Type B pancreatic cell (in vitro differentiated cells): ENCODE measurements around the gene CMTM3. TPM values are rescaled to one million over a fixed set of nuclear protein-coding genes. Genes with fewer than 3 reads are reported as not detected.

Source experiments
- DNase-seq: peaks from one replicate; pipeline ENCODE4 v3.0.0; 2021; ENCODE audit warnings: mixed read lengths; ENCODE audit not compliant: unreplicated experiment; ENCODE audit errors: extremely low spot score
- H3K27ac Mint-ChIP-seq: 2 replicates; pipeline ENCODE4 v1.8.0; 2021; ENCODE audit warnings: mild to moderate bottlenecking, mixed read lengths
- H3K27me3 Mint-ChIP-seq: 2 replicates; pipeline ENCODE4 v1.8.0; 2021; ENCODE audit warnings: mixed read lengths
- H3K36me3 Mint-ChIP-seq: 2 replicates; pipeline ENCODE4 v1.8.0; 2021; ENCODE audit warnings: mixed read lengths
- H3K4me1 Mint-ChIP-seq: one replicate; pipeline ENCODE4 v1.8.0; 2021; ENCODE audit warnings: mixed read lengths; ENCODE audit not compliant: unreplicated experiment
- H3K4me3 Mint-ChIP-seq: 2 replicates; pipeline ENCODE4 v1.8.0; 2021; ENCODE audit warnings: mild to moderate bottlenecking, mixed read lengths
- H3K9me3 Mint-ChIP-seq: 2 replicates; pipeline ENCODE4 v1.8.0; 2021; ENCODE audit warnings: mixed read lengths
- CTCF ChIP-seq: fragments of 200-600 bp; sonication (generic); conservative IDR thresholded peaks from 2 replicates; pipeline ENCODE4 v1.5.0; 2021; ENCODE audit warnings: antibody characterized with exemption, mild to moderate bottlenecking
- total RNA-seq: library from RNA; stranded (reverse); gene quantifications from 2 replicates; pipeline ENCODE4 v1.2.1, GENCODE V29; 2021; ENCODE audit warnings: low replicate concordance

Gene CMTM3
- total RNA-seq, 1 donor from 2014 or later = 45.2 TPM

DNA sequence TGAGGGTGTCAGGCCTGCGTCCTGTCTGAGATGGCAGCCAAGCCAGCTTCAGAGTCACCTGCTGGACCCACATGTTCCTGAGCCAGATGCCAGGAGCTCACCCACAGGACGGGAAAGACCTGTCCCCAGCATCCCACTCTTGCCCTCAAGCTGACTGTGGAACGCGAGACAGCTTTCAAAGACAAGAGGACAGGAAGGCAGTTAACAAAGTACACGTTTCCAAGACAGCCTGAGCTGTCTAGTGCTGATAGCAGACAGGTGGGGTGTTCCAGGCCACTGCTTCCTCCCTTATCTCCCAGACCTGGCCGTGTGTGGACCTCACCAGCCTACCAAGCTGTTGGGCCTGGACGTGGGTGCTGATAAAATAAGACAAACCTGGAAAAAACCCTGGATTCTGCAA is 13.2 kb downstream of the CMTM3 start:
- Mint-ChIP-seq H3K36me3 (peaks cover 6% of the 10 kb centered on the region), H3K27me3 (no peaks in the 10 kb centered on the region), H3K27ac (peak overlapping the region; percentile 34), H3K4me1 (peaks cover 39% of the 10 kb centered on the region), H3K4me3 (no peak overlapping the region), H3K9me3 (no peaks in the 10 kb centered on the region)
- no peak for TF ChIP-seq CTCF
- DNase-seq = no peak

DNA sequence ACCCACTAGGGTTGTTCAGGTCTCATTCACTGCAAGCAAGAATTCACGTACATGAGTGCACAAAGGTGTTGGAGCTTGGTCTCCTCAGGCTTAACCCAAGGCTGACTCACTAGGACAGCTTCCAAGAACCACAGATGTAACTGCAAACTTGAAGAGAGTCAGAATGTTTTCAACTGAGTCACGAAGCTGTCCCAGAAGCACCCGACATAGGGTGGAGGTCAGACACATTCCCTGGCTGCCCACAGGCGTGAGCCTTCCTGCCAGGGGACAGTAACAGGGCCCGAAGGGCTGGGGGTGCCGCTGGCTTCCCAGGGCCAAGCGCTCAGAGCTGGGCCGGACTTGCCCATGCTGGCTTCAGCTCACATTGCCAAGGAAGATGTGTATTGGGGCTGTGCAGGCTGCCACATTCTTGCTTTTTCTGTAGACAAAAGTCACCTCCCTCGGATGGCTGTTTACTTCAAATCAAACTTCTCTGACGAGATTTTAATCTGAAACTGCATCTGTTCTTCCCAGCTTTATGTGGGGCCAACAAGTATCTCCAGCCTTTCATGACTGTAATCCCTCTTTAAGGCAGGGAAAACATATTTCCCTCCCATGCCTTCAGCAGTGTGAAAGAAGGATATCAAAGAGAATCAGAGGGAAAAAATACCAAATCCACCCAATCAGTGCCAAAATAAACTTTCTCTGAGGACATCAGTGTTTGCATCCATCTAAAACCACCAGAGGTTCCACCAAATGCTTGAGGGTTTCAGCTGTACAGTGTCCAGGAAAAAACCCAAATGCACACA is 14.3 kb downstream of the CMTM3 start:
- no peaks in the 10 kb centered on the region for H3K9me3 Mint-ChIP-seq
- H3K4me3 Mint-ChIP-seq = no peak overlapping the region
- no peak for TF ChIP-seq CTCF
- no peaks in the 10 kb centered on the region for H3K27me3 Mint-ChIP-seq
- no peak for DNase-seq
- peaks cover 50% of the 10 kb centered on the region for H3K4me1 Mint-ChIP-seq
- no peak overlapping the region for H3K27ac Mint-ChIP-seq
- peaks cover 10% of the 10 kb centered on the region for H3K36me3 Mint-ChIP-seq

DNA sequence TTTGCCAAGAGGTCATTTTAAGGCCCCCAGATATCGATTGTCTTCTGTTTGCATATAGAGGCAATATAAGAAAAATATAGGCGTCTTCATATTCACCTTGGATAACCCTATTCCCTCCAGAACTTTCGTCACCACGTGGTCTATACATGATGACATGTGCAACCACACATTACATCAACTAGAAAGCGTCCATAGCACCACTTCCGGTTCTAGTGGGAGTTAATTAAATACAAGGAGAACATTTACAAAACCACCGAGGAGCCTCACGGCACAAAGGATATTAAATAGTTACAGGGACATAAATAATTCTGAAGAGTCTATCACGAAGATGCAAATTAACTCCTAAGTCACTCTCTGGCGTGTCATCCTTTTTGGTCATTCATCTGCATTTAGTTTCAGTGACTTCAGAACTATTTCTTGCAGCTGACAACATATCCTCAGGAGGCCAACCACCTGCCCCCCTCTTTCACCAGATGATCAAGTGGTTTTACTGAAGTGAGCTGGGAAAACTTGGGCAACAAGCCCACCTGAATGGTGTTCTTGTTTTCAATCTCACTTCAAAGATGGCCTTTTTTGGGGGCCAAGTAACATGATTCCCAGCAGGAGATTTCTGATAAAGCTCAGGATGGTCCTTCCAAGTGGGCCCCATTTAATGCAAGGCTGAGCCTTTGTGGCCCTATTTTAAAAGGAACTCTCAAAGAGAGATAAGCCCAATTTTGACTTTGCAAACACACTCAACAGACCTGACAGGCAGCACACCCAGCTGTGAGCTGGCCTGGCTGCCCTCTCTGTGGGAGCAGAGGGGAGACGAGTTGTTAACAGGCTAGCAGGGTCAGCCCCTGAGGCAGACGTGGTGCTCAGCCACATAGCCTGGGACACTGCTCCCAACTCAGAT is 15.3 kb downstream of the CMTM3 start:
- Mint-ChIP-seq H3K27ac (peak overlapping the region; percentile 55), H3K27me3 (no peaks in the 10 kb centered on the region), H3K9me3 (no peaks in the 10 kb centered on the region), H3K4me3 (peak overlapping the region; percentile 16), H3K4me1 (peaks cover 53% of the 10 kb centered on the region), H3K36me3 (peaks cover 10% of the 10 kb centered on the region)
- DNase-seq = no peak
- TF ChIP-seq CTCF = no peak

DNA sequence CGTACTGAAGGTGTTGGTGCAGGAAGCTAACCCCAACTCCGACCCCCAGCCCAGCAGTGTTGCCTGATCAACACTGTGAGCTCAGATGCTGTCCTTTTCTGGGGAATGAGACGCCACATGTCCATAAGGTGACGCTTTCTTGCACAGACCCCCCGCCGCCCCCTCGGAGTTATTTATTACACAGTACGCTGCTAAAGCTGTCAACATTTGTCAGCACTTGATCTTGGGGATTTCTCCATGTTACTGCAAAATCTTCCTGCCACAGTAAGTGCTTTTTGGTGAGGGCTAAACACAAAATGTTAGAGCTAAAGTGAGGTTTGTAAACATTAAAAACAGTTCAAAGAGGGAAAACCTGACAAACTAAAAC is 15.9 kb downstream of the CMTM3 start:
- H3K9me3 Mint-ChIP-seq = no peaks in the 10 kb centered on the region
- H3K4me3 Mint-ChIP-seq = no peak overlapping the region
- no peak for TF ChIP-seq CTCF
- no peaks in the 10 kb centered on the region for H3K27me3 Mint-ChIP-seq
- peaks cover 10% of the 10 kb centered on the region for H3K36me3 Mint-ChIP-seq
- DNase-seq = no peak
- peaks cover 53% of the 10 kb centered on the region for H3K4me1 Mint-ChIP-seq
- H3K27ac Mint-ChIP-seq = no peak overlapping the region

DNA sequence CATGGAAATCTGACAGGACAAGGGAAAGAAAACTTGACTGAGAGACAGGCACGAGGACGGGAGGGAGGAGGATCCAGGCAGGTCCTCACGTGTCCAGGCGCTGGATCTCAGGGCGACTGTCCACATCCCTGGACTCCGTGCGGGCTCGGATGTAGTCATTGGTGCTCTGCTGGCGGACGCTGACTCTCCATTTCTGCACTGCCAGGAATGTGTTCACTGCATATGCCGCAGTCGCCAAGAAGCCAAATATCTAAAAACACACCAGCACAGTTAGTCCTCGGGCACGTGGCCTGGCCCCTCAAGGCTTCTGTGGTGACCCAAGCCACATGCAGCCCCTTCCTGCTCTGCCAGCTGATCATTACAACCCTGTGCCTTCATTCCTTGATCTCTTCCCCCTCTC is 17.5 kb downstream of the CMTM3 start:
- H3K4me3 Mint-ChIP-seq = no peak overlapping the region
- peaks cover 10% of the 10 kb centered on the region for H3K36me3 Mint-ChIP-seq
- H3K27me3 Mint-ChIP-seq = no peaks in the 10 kb centered on the region
- no peak for DNase-seq
- H3K9me3 Mint-ChIP-seq = no peaks in the 10 kb centered on the region
- TF ChIP-seq CTCF = no peak
- no peak overlapping the region for H3K27ac Mint-ChIP-seq
- H3K4me1 Mint-ChIP-seq = peaks cover 49% of the 10 kb centered on the region
